Osteocyte (in vitro differentiated cells): ENCODE results near the gene EVI5L. TPM values are rescaled to one million over a fixed set of nuclear protein-coding genes. Genes with fewer than 3 reads are reported as not detected.

Source experiments
- DNase-seq: peaks from one replicate; pipeline ENCODE4 v3.0.0; 2021; ENCODE audit warnings: mixed read lengths; ENCODE audit not compliant: unreplicated experiment; ENCODE audit errors: extremely low spot score
- H3K27ac Mint-ChIP-seq: one replicate; pipeline ENCODE4 v1.8.0; 2021; ENCODE audit warnings: mild to moderate bottlenecking, mixed read lengths; ENCODE audit not compliant: unreplicated experiment
- H3K27me3 Mint-ChIP-seq: one replicate; pipeline ENCODE4 v1.8.0; 2021; ENCODE audit warnings: mixed read lengths; ENCODE audit not compliant: unreplicated experiment
- H3K36me3 Mint-ChIP-seq: one replicate; pipeline ENCODE4 v1.8.0; 2021; ENCODE audit warnings: mixed read lengths; ENCODE audit not compliant: unreplicated experiment
- H3K4me1 Mint-ChIP-seq: one replicate; pipeline ENCODE4 v1.8.0; 2021; ENCODE audit warnings: mixed read lengths; ENCODE audit not compliant: unreplicated experiment
- H3K4me3 Mint-ChIP-seq: one replicate; pipeline ENCODE4 v1.8.0; 2021; ENCODE audit warnings: mild to moderate bottlenecking, moderate library complexity, mixed read lengths; ENCODE audit not compliant: unreplicated experiment
- H3K9me3 Mint-ChIP-seq: one replicate; pipeline ENCODE4 v1.8.0; 2021; ENCODE audit warnings: mixed read lengths; ENCODE audit not compliant: unreplicated experiment
- CTCF ChIP-seq: fragments of 200-600 bp; sonication (generic); IDR thresholded peaks from 2 replicates; pipeline ENCODE4 v1.5.0; 2021; ENCODE audit warnings: antibody characterized with exemption, mild to moderate bottlenecking, moderate library complexity
- total RNA-seq: library from RNA; stranded (reverse); gene quantifications from 2 replicates; pipeline ENCODE4 v1.2.1, GENCODE V29; 2021

The EVI5L gene
- total RNA-seq, 1 donor from 2014 or later = 27.6 TPM

- H3K36me3 Mint-ChIP-seq = no peaks in the 10 kb centered on the region
- H3K4me3 Mint-ChIP-seq = no peak overlapping the region
- TF ChIP-seq CTCF = no peak
- H3K27me3 Mint-ChIP-seq = peaks cover 15% of the 10 kb centered on the region
- H3K4me1 Mint-ChIP-seq = peaks cover 8% of the 10 kb centered on the region
- H3K27ac Mint-ChIP-seq = no peak overlapping the region
- no peaks in the 10 kb centered on the region for H3K9me3 Mint-ChIP-seq
- DNase-seq = no peak
These were observed 34.1 kb downstream of the EVI5L start for GRCh38 chr19:7863971-7864689.

- no peak overlapping the region for H3K4me3 Mint-ChIP-seq
- no peak for DNase-seq
These were observed 34.7 kb downstream of the EVI5L start for GRCh38 chr19:7864690-7865074.

GRCh38 chr19:7865262-7865911 lies 35.4 kb downstream of the EVI5L start:
- DNase-seq = no peak
- Mint-ChIP-seq H3K4me3 (no peak overlapping the region), H3K27ac (no peak overlapping the region), H3K9me3 (no peaks in the 10 kb centered on the region), H3K36me3 (no peaks in the 10 kb centered on the region), H3K4me1 (peaks cover 10% of the 10 kb centered on the region), H3K27me3 (peaks cover 15% of the 10 kb centered on the region)
- TF ChIP-seq CTCF = no peak

More at GRCh38 chr19:7864690-7865074, 34.7 kb downstream of the EVI5L start:
- no peak for TF ChIP-seq CTCF
- no peaks in the 10 kb centered on the region for H3K36me3 Mint-ChIP-seq
- H3K27ac Mint-ChIP-seq = no peak overlapping the region
- peaks cover 15% of the 10 kb centered on the region for H3K27me3 Mint-ChIP-seq
- H3K9me3 Mint-ChIP-seq = no peaks in the 10 kb centered on the region
- H3K4me1 Mint-ChIP-seq = peaks cover 8% of the 10 kb centered on the region

- Mint-ChIP-seq H3K9me3 (no peaks in the 10 kb centered on the region), H3K4me1 (peaks cover 17% of the 10 kb centered on the region), H3K27ac (no peak overlapping the region), H3K36me3 (no peaks in the 10 kb centered on the region), H3K27me3 (peaks cover 17% of the 10 kb centered on the region), H3K4me3 (no peak overlapping the region)
- no peak for TF ChIP-seq CTCF
- no peak for DNase-seq
These were observed 36.5 kb downstream of the EVI5L start for GRCh38 chr19:7866399-7867091.
